ENCODE measurements around the gene ATP10B. TPM values are rescaled to one million over a fixed set of nuclear protein-coding genes. Genes with fewer than 3 reads are reported as not detected.
"Not testable (repeated sequence)": the region's sequence is repeated elsewhere in the genome, so short reads cannot be mapped to it uniquely, and the experiment has no call there.

Gene ATP10B
- total and polyA plus RNA-seq, 2 of the 13 experiments (the other 11 are each of a cell fraction or from before 2014, with no cell fraction given) = not detected

- TF ChIP-seq ZNF564 (CRISPR knock-in tag; IDR thresholded peaks at IDR 0.05) = no peak
Observed at GRCh38 chr5:160899735-160900134, 47.7 kb upstream of the ATP10B start (continued).

GRCh38 chr5:160893180-160893964, 41.4 kb upstream of the ATP10B start:
- H3K9ac ChIP-seq (ENCODE audit: insufficient read depth, low read depth, low read length); intact Hi-C loops (cut with micrococcal nuclease; ENCODE audit: unreplicated experiment); H2AFZ ChIP-seq (ENCODE audit: low read length); H4K20me1 ChIP-seq (ENCODE audit: insufficient read depth, low read length); CTCF ChIA-PET (ENCODE audit: low intra/inter-chr PET ratio, low total read pairs); BruUV-seq (replicated peaks); H3K9me3 ChIP-seq (ENCODE audit: low read length); H3K27me3 ChIP-seq (ENCODE audit: control insufficient read depth in 1 of 2, insufficient read depth in 2 of 2, low read length in 2 of 2); H3K4me3 ChIP-seq (replicated peaks in 1 of 3; ENCODE audit: insufficient read depth in 1 of 3, low read depth in 2 of 3, low read length in 3 of 3); H3K36me3 ChIP-seq (replicated peaks in 1 of 2; ENCODE audit: control insufficient read depth in 1 of 2, insufficient read depth in 2 of 2, low read length in 2 of 2); H3K79me2 ChIP-seq (ENCODE audit: insufficient read depth, low read length); FAIRE-seq; in situ Hi-C loops (cut with HindIII; ENCODE audit: extremely low pct_ligation_motif_present, low pct_unique_long_range_greater_than_20kb); TF ChIP-seq HNF4G (CRISPR knock-in tag; IDR thresholded peaks at IDR 0.05; ENCODE audit: borderline replicate concordance, low read depth); EP300 (CRISPR knock-in tag; IDR thresholded peaks at IDR 0.05; ENCODE audit: borderline replicate concordance); NR2F6 (IDR thresholded peaks at IDR 0.05): not testable (repeated sequence)
- Histone ChIP-seq H3K27ac (ENCODE audit: extremely low read length, insufficient read depth, low read length) (peak overlapping the region; percentile 24), H3K4me2 (ENCODE audit: low read depth, low read length) (peak overlapping the region; percentile 41), H3K4me1 (ENCODE audit: insufficient read depth, low read length) (peaks cover 36% of the 10 kb centered on the region)
- DNase-seq (ENCODE audit: low spot score) (peak; percentile 78), ATAC-seq (peak; percentile 91)
- 50% methylated on average over 2 of the region's 6 CpGs for WGBS (ENCODE audit: low lambda C conversion rate)
- POLR2A ChIA-PET = interaction anchor here (0.8 to 1.2 kb wide), 2 partner anchors 427 to 475 kb away, joined by 3 to 4 read pairs; partner anchors contain the start of gene SLU7
- TF ChIP-seq HNF4G (IDR thresholded peaks at IDR 0.05; ENCODE audit: borderline replicate concordance, low read depth, low read length) (peak; percentile 67; the same call in 1 of the 2 replicates), HNF4A (CRISPR knock-in tag; IDR thresholded peaks at IDR 0.05) (peak; percentile 78), POGZ (CRISPR knock-in tag; IDR thresholded peaks at IDR 0.05) (0 out of 2 replicates have a peak, but pooled peaks have one; percentile 25), ZNF12 (CRISPR knock-in tag; IDR thresholded peaks at IDR 0.05) (0 out of 2 replicates have a peak, but pooled peaks have one; percentile 32), NCOA2 (CRISPR knock-in tag; IDR thresholded peaks at IDR 0.05) (peak; percentile 49; the same call in 1 of the 2 replicates), EP300 (IDR thresholded peaks at IDR 0.05; ENCODE audit: low read depth in 2 of 2, low read length in 2 of 2) (peak in 1 of 2 experiments; percentile 70; a peak in 1 of 4 replicates), ISL2 (CRISPR knock-in tag; IDR thresholded peaks at IDR 0.05) (0 out of 2 replicates have a peak, but pooled peaks have one; percentile 39), GATAD2A (CRISPR knock-in tag; IDR thresholded peaks at IDR 0.05) (peak; percentile 57; the same call in 1 of the 2 replicates), FOXA3 (CRISPR knock-in tag; IDR thresholded peaks at IDR 0.05) (peak; percentile 80), NR2F6 (CRISPR knock-in tag; IDR thresholded peaks at IDR 0.05) (peak; percentile 15; the same call in 1 of the 2 replicates), SP5 (CRISPR knock-in tag; IDR thresholded peaks at IDR 0.05; ENCODE audit: borderline replicate concordance, low read depth) (peak; percentile 78), TARDBP (CRISPR knock-in tag; IDR thresholded peaks at IDR 0.05) (peak; percentile 55; the same call in 1 of the 2 replicates), ZNF768 (CRISPR knock-in tag; IDR thresholded peaks at IDR 0.05) (peak; percentile 60; the same call in 1 of the 2 replicates), AHDC1 (CRISPR knock-in tag; IDR thresholded peaks at IDR 0.05; ENCODE audit: borderline replicate concordance) (0 out of 2 replicates have a peak, but pooled peaks have one; percentile 23), TEAD3 (CRISPR knock-in tag; optimal IDR thresholded peaks at IDR 0.05; ENCODE audit: borderline replicate concordance) (peak; percentile 25)
